GM12892 (cell line): ENCODE results near the gene ISOC2.

ENCODE experiments used
- POLR2A ChIP-seq: IDR thresholded peaks from 2 replicates; pipeline ENCODE4 v1.6.1; 2011; ENCODE audit warnings: low read depth, low read length, control low read depth
- POLR2AphosphoS5 ChIP-seq: IDR thresholded peaks from 2 replicates; pipeline ENCODE4 v1.6.1; 2011; ENCODE audit warnings: low read depth, low read length, control low read depth
- TAF1 ChIP-seq: IDR thresholded peaks from 2 replicates; pipeline ENCODE4 v1.6.1; 2011; ENCODE audit warnings: low read depth, mild to moderate bottlenecking, control low read depth, low read length, borderline replicate concordance

DNA sequence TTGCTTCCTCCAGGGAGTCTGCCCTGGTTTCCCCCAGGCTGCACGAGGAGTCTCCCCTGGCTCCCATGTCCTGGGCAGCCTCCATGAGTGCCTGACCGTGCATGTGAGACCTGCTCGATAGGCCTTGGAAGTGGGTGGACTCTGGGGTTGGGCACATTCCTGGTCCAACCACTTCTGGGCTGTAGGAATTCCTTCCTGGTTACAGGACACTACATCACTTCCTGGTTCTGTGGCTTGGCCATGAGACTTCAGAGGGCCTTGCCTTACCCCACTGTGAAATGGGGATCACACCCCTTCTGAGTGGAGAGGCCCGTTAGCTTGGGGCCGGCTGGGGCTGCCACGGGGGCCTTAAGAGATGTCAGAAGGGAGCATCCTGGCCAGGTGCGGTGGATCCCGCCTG lies 11.0 kb upstream of the ISOC2 start:
- no peak for TF ChIP-seq POLR2A
- TF ChIP-seq TAF1: no peak
- no peak for TF ChIP-seq POLR2AphosphoS5
